NB4 (cell line): Measurements from ENCODE around the gene C17orf113.

ENCODE experiments used
- DNase-seq: peaks from one replicate; pipeline ENCODE4 v3.0.0; 2010; ENCODE audit warnings: low read depth
- H3K4me3 ChIP-seq: one replicate; pipeline ENCODE4 v1.5.1; 2011; ENCODE audit warnings: mild to moderate bottlenecking, low read depth, low read length, moderate library complexity
- CTCF ChIP-seq: IDR thresholded peaks from one replicate; pipeline ENCODE4 v1.5.1; 2012; ENCODE audit warnings: low read depth, low read length
- MYC ChIP-seq: IDR thresholded peaks from 2 replicates; pipeline ENCODE4 v1.6.1; 2011; ENCODE audit warnings: low read depth, low read length
- POLR2A ChIP-seq: IDR thresholded peaks from 2 replicates; pipeline ENCODE4 v1.6.1; 2011; ENCODE audit warnings: mild to moderate bottlenecking; ENCODE audit not compliant: insufficient read length; ENCODE audit errors: extremely low read depth
- TF ChIP-seq, protein P1 (sequence below): IDR thresholded peaks from 2 replicates; pipeline ENCODE4 v1.6.1; 2011; ENCODE audit warnings: low read depth, low read length

The C17orf113 gene

DNA sequence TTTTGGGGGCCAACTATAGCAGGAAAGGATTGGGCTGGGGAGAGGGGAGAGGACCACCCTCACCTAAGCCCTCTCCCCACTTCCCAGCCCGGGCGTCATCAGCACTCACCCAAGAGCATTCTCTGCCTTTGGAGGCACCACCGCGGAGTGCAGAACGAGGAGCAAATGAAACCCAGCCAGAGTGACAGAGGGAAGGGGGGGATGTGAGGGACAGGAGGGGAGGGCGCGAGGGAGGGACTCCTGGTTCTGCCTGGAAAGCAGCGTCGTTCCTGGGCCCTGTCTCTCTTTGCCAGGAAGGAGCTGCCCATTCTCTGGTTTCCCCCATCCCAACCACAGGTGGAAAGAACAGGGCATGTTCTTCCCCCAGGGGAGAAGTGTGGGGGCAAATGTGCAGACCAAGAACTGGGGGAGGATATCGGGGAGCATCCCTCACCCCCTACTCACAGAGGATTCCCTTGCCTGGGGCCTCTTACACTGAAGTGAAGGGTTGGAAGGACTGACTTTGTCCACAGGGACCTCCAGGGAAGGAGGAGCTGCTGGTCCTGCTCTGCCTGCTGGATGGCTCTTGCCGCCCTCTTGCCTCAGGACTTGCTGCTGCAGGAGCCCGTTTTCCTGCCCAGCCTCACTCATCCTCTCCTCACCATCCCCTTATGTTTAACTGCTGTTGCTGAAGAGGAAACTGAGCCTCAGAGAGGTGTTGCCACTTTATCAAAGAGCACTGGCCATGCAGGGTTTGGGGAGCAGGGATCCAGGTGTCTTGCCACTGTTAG is 3.5 kb upstream of the C17orf113 start:
- no peak overlapping the region for H3K4me3 ChIP-seq
- DNase-seq, result no peak
- TF ChIP-seq, protein P1, sequence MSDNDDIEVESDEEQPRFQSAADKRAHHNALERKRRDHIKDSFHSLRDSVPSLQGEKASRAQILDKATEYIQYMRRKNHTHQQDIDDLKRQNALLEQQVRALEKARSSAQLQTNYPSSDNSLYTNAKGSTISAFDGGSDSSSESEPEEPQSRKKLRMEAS, result no peak
- no peak for TF ChIP-seq POLR2A
- no peak for TF ChIP-seq CTCF
- no peak for TF ChIP-seq MYC

GRCh38 chr17:42052346-42052877 is 2.0 kb upstream of the C17orf113 start:
- TF ChIP-seq, protein P1, result no peak
- TF ChIP-seq POLR2A (no peak), MYC (no peak), CTCF (no peak)
- H3K4me3 ChIP-seq, result no peak overlapping the region
- no peak for DNase-seq

DNA sequence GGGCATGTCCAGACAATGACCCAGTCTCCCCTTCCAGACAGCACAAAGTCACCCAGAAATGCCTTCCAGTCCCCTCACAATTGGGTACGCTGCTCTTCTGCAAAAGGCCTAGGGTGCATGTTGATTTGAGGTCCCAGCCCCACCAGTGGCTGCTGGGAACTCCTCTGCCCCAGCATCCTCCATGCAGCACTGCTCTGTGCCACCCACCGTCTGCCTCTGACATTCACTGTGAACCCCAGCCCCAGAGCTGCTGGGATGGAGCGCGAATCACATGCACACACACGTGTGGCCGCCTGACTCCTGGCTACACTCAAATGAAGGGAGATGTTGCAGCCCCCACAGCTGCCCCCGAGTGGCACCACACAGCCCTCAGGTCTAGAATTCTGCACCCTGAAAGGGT is 1.2 kb upstream of the C17orf113 start:
- DNase-seq, result no peak
- TF ChIP-seq POLR2A, result no peak
- no peak overlapping the region for H3K4me3 ChIP-seq

DNA sequence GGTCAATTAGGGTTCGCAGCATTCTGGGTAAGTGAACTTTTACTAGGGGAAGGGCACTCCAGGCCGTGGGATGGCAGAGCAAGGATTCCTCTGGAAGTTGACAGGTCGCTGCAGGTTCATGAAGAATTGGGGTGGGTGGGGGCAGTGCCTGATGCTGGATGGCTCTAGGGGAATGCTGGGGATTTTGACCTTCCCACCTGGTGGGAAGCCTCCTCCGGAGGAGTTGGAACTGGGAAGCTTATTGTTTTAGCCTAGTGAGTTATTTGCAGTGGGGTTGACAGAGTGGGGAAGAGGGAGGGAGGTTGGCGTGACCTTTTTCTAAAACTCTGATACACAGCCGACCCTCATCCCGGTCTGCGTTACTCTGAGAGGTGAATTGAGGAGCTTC is 606 bp upstream of the C17orf113 start:
- no peak for TF ChIP-seq CTCF
- no peak for DNase-seq
- no peak overlapping the region for H3K4me3 ChIP-seq

GRCh38 chr17:42049834-42050392 is 488 bp downstream of the C17orf113 start:
- H3K4me3 ChIP-seq, result peak overlapping the region; percentile 34
- no peak for DNase-seq
- TF ChIP-seq MYC, result no peak
- no peak for TF ChIP-seq POLR2A

DNA sequence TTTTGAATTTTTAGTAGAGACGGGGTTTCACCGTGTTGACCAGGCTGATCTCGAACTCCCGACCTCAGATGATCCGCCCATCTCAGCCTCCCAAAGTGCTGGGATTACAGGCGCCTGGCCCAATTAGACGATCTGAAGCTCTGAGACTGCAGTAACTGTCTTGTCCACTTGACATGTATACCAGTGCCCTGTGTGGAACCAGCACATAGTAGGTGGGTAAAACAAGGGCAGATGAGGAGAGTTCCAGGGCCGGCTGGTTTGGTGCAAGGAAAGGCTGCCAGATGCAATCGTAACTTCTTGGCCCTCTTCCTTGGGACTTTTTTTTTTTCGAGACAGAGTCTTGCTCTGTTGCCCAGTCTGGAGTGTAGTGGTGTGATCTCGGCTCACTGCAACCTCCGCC is 3.1 kb downstream of the C17orf113 start:
- DNase-seq, result no peak
- no peak for TF ChIP-seq POLR2A
- no peak for TF ChIP-seq CTCF
- TF ChIP-seq MYC, result no peak
- TF ChIP-seq, protein P1, result no peak
- H3K4me3 ChIP-seq, result no peak overlapping the region

- DNase-seq, result no peak
- H3K4me3 ChIP-seq, result no peak overlapping the region
- TF ChIP-seq POLR2A (no peak), MYC (no peak)
- TF ChIP-seq, protein P1, result no peak
Measured at GRCh38 chr17:42045719-42046118, 4.7 kb downstream of the C17orf113 start.
